ENCODE data around the gene UQCRC1. TPM values are rescaled to one million over a fixed set of nuclear protein-coding genes. Genes with fewer than 3 reads are reported as not detected.
A peak's percentile ranks its signal among the peaks of the same experiment; 100 is the strongest.

The UQCRC1 gene
- total RNA-seq, 6 donors from 2014 or later: 119 to 239 (median 154) TPM

DNA sequence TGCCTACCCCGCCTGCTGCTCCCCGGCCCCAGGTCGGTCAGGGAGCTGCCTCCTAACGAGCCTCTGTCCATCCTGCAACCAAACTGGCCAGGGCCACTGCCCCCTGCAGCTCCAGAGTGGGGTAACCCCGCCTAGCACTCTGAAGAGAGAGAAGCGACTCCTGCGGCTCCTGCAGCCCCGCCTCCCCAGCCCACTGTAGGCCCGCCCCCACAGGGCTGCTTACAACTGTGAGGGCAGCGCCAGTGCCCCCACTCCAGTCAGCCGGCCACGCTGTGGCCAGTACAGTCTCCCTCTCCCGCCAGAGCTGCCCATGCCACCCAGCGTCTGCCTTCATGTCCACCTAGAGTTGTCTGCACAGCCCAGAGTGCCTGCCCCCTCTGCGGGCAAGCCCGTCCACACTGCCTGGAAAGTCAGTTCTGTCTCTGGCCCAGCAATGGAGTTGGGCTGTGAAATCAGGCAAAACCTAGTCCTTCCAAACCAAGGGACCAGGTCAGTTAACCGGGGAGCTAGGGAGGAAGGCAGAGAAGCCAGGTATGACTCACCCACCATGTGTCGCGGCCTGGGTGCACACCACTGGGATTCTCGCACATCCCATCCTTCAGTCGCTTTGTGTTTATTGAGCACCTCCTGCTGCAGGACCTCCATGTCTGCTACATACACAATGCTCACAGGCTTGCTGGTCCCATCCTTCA lies 48.3 kb downstream of the UQCRC1 start:
- ATAC-seq (ENCODE audit: low FRiP score in 2 of 2): no peak
- H3K27ac ChIP-seq: peak overlapping the region in 3 of 4 donors; percentile 15 to 78 (median 74)

DNA sequence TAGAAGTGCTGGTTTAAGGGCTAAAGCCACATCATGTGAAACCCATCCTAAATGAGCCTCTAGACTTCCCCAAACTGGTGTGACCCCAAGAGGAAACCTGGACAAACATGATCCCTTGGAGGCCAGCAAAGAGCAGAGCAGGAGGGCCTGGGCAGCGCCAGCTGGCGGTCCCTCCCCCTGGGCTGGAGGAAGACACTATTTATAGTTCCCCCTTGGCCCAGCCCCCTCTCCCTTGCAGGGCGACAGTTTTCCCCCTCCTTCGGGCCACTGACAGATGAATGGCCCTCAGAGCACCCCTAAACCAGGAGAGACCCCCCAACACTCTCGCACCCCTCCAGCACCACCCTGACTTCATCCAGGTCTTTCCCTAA lies 48.8 kb downstream of the UQCRC1 start:
- Histone ChIP-seq H3K27ac (peak overlapping the region; percentile 15 to 78 (median 48)), H3K36me3 (no peaks in the 10 kb centered on the region), H3K9me3 (no peaks in the 10 kb centered on the region), H3K4me3 (peak overlapping the region in 3 of 4 donors; percentile 27 to 36 (median 30)), H3K27me3 (no peaks in the 10 kb centered on the region), H3K4me1 (peaks cover 37 to 54% (median 48%) of the 10 kb centered on the region in 4 donors)
- no peak for ATAC-seq (ENCODE audit: low FRiP score in 2 of 2)
- DNase-seq: no peak
- 6 to 18% methylated on average over 5 of the region's 5 CpGs for WGBS, 2 donors
- TF ChIP-seq, protein P1, sequence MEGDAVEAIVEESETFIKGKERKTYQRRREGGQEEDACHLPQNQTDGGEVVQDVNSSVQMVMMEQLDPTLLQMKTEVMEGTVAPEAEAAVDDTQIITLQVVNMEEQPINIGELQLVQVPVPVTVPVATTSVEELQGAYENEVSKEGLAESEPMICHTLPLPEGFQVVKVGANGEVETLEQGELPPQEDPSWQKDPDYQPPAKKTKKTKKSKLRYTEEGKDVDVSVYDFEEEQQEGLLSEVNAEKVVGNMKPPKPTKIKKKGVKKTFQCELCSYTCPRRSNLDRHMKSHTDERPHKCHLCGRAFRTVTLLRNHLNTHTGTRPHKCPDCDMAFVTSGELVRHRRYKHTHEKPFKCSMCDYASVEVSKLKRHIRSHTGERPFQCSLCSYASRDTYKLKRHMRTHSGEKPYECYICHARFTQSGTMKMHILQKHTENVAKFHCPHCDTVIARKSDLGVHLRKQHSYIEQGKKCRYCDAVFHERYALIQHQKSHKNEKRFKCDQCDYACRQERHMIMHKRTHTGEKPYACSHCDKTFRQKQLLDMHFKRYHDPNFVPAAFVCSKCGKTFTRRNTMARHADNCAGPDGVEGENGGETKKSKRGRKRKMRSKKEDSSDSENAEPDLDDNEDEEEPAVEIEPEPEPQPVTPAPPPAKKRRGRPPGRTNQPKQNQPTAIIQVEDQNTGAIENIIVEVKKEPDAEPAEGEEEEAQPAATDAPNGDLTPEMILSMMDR (IDR thresholded peaks at IDR 0.05): no peak
- TF ChIP-seq EP300 (IDR thresholded peaks at IDR 0.05): no peak
- TF ChIP-seq POLR2AphosphoS5 (IDR thresholded peaks at IDR 0.05): no peak
- TF ChIP-seq POLR2A (IDR thresholded peaks at IDR 0.05): no peak

More for the DNA sequence above, 48.3 kb downstream of the UQCRC1 start:
- peaks cover 34 to 53% (median 43%) of the 10 kb centered on the region in 4 donors for H3K4me1 ChIP-seq
- no peaks in the 10 kb centered on the region for H3K36me3 ChIP-seq
- DNase-seq: peak; percentile 50 to 90
- no peaks in the 10 kb centered on the region for H3K9me3 ChIP-seq
- WGBS, 2 donors: 18 to 38% methylated on average over 6 to 19 of the region's 21 CpGs
- TF ChIP-seq, protein P1 (IDR thresholded peaks at IDR 0.05): peak in 1 of 6 experiments; percentile 16
- TF ChIP-seq POLR2A (IDR thresholded peaks at IDR 0.05) (peak in 1 of 4 donors; percentile 33), EP300 (IDR thresholded peaks at IDR 0.05) (no peak), POLR2AphosphoS5 (IDR thresholded peaks at IDR 0.05) (peak in 1 of 2 donors; percentile 5)
- peak overlapping the region in 3 of 4 donors; percentile 27 to 36 (median 30) for H3K4me3 ChIP-seq
- no peaks in the 10 kb centered on the region for H3K27me3 ChIP-seq

DNA sequence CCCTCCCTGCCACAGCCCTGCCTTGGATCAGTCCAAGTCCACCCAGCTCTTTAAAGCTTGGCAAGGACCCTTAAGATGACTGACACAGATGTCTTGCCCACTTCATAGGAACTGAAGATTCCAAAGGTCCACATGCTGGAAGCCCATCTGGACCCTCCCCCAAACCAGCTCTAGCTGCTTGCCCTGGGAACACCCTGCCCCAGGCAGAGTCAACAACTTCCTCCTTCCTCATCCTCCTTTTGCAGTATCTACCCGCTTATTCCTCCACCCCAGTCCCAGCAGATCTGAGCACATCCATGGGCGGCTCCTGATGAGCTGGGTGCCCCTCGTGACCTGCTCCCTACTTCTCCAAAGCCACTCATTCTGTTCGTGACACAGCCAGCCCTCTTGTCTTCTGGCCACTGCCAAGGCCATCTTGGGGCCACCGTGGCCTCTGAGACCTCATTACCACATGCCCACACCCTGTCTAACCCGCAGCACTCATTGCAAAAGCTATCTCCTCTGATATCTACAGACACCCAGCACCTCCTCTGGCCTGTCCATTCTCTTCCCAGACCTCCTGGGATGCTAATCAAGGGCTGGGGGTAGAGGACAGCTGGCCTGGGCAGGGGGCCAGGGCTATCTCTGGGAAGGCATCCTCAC lies 50.8 kb downstream of the UQCRC1 start:
- ATAC-seq (ENCODE audit: low FRiP score in 2 of 2) (peak in 1 of 2 donors; percentile 31), DNase-seq (peak in 1 of 2 donors; percentile 86)
- peaks cover 37 to 63% (median 50%) of the 10 kb centered on the region in 4 donors for H3K4me1 ChIP-seq
- WGBS, 2 donors: 49 to 72% methylated on average over 6 of the region's 6 CpGs
- H3K36me3 ChIP-seq: no peaks in the 10 kb centered on the region
- peak overlapping the region; percentile 47 to 78 (median 62) for H3K27ac ChIP-seq
- H3K27me3 ChIP-seq: no peaks in the 10 kb centered on the region
- no peak overlapping the region for H3K4me3 ChIP-seq
- H3K9me3 ChIP-seq: no peaks in the 10 kb centered on the region
- TF ChIP-seq EP300 (IDR thresholded peaks at IDR 0.05) (no peak), POLR2A (IDR thresholded peaks at IDR 0.05) (peak in 1 of 4 donors; percentile 53), POLR2AphosphoS5 (IDR thresholded peaks at IDR 0.05) (peak in 1 of 2 donors; percentile 28)
- TF ChIP-seq, protein P1 (IDR thresholded peaks at IDR 0.05): no peak

DNA sequence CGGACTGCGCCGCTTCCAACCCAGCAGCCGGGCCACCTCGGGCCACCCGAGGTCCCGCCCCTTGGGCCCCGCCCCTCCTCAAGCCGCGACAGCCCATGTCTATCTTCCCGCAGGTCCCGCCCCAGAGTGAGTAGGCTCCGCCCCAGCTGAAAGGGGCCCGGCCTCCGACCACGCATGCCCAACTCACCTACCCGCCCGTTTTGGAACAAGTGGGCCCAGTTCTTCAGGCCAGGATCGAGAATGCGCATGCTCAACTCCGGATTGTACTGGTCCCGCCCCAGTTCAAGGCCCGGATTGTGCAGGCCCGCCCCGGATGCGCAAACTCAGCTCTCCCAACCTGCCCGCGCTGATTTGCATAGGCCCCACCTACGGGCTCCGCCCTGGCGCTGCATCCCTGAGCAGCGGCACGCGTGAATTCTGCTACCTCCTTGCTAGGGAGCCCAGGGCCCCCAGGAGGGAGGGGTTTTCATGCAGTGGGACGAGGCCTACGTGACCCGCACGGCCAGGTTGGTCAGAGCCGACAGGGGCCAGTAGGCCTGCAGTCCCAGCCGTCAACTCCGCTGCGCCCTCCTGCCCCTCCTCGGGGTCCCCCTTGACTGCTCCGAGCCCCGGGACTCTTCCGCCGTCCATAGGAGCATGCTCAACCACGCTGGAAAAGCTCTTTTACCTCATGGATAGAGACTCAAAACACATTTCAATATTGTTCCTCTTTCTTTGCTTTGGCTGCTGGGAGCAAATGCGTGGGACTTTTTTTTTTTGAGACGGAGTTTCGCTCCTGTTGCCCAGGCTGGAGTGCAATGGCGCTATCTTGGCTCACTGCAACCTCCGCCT lies 52.4 kb downstream of the UQCRC1 start, which contains the start of gene PFKFB4:
TSS of gene PFKFB4 (minus strand) at position 8 of the 831 bp plus-strand sequence. CDS start 26 bp downstream, outside the sequence.
- ATAC-seq (ENCODE audit: low FRiP score in 2 of 2) (peak; percentile 94 to 97), DNase-seq (peak; percentile 99 to 100)
- WGBS, 2 donors: 1 to 2% methylated on average over 31 to 45 of the region's 53 CpGs
- TF ChIP-seq POLR2AphosphoS5 (IDR thresholded peaks at IDR 0.05) (peak in 1 of 2 donors; percentile 50), POLR2A (IDR thresholded peaks at IDR 0.05) (peak in 2 of 4 donors; percentile 31 to 49), EP300 (IDR thresholded peaks at IDR 0.05) (no peak)
- TF ChIP-seq, protein P1 (IDR thresholded peaks at IDR 0.05): peak in 2 of 6 experiments; percentile 36 to 51
- Histone ChIP-seq H3K4me1 (peaks cover 37 to 70% (median 51%) of the 10 kb centered on the region in 4 donors), H3K27ac (peak within 1 kb of the TSS; percentile 51 to 87 (median 72)), H3K36me3 (no peaks in the 10 kb centered on the region), H3K4me3 (peak within 1 kb of the TSS; percentile 47 to 75 (median 60)), H3K27me3 (no peaks in the 10 kb centered on the region), H3K9me3 (no peaks in the 10 kb centered on the region)

All from upper lobe of left lung (tissue), 6 donors.